ENCODE results near the gene SPATA7.

SPATA7 gene

DNA sequence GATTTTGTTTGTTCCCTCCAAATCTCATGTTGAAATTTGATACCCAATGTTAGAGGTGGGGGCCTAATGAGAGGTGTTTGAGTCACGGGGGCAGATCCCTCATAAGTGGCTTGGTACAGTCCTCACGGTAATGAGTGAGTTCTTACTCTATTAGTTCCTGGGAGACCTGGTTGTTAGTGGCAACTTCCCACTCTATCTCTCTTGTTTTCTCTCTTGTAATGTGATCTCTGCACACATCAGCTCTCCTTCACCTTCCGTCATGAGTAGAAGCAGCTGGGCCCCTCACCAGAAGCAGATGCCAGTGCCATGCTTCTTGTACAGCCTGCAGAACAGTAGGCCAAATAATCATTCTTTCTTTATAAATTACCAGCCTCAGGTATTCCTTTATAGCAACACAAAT, 32.8 kb upstream of the SPATA7 start:
- ChIA-PET CTCF (no interaction called here), POLR2A (no interaction called here)
- DNase-seq (ENCODE audit: extremely low spot score): no peak
- no peak for TF ChIP-seq PKNOX1 (IDR thresholded peaks at IDR 0.05)
- TF ChIP-seq FOXK2 (IDR thresholded peaks at IDR 0.05): no peak
- TF ChIP-seq FOXM1 (IDR thresholded peaks at IDR 0.05; ENCODE audit: borderline replicate concordance): no peak
- no peak for TF ChIP-seq LEF1 (IDR thresholded peaks at IDR 0.05; ENCODE audit: borderline replicate concordance)
- TF ChIP-seq NFRKB (IDR thresholded peaks at IDR 0.05): no peak
- no peak for TF ChIP-seq FOXA1 (IDR thresholded peaks at IDR 0.05)
- no peak for TF ChIP-seq SUZ12 (IDR thresholded peaks at IDR 0.05)
- no peak for TF ChIP-seq SP1 (IDR thresholded peaks at IDR 0.05)
- no peak for TF ChIP-seq BHLHE40 (IDR thresholded peaks at IDR 0.05; ENCODE audit: borderline replicate concordance)
- no peak for TF ChIP-seq HDGF (IDR thresholded peaks at IDR 0.05; ENCODE audit: borderline replicate concordance)
- no peak for TF ChIP-seq ARNT (IDR thresholded peaks at IDR 0.05)

- TF ChIP-seq SUZ12 (IDR thresholded peaks at IDR 0.05) (no peak), ARNT (IDR thresholded peaks at IDR 0.05) (no peak), FOXA1 (IDR thresholded peaks at IDR 0.05) (no peak), ZNF384 (IDR thresholded peaks at IDR 0.05) (no peak), LEF1 (IDR thresholded peaks at IDR 0.05; ENCODE audit: borderline replicate concordance) (no peak), TARDBP (IDR thresholded peaks at IDR 0.05) (no peak), FOXM1 (IDR thresholded peaks at IDR 0.05; ENCODE audit: borderline replicate concordance) (no peak), SP1 (IDR thresholded peaks at IDR 0.05) (no peak), HDGF (IDR thresholded peaks at IDR 0.05; ENCODE audit: borderline replicate concordance) (no peak), ELF4 (IDR thresholded peaks at IDR 0.05) (no peak), L3MBTL2 (conservative IDR thresholded peaks at IDR 0.05) (no peak), NFRKB (IDR thresholded peaks at IDR 0.05) (no peak), PKNOX1 (IDR thresholded peaks at IDR 0.05) (no peak), CTBP1 (IDR thresholded peaks at IDR 0.05; ENCODE audit: borderline replicate concordance) (no peak), BHLHE40 (IDR thresholded peaks at IDR 0.05; ENCODE audit: borderline replicate concordance) (no peak)
- CTCF ChIA-PET: no interaction called here
- POLR2A ChIA-PET: no interaction called here
Observed at GRCh38 chr14:88354358-88354757, 31.1 kb upstream of the SPATA7 start.

DNA sequence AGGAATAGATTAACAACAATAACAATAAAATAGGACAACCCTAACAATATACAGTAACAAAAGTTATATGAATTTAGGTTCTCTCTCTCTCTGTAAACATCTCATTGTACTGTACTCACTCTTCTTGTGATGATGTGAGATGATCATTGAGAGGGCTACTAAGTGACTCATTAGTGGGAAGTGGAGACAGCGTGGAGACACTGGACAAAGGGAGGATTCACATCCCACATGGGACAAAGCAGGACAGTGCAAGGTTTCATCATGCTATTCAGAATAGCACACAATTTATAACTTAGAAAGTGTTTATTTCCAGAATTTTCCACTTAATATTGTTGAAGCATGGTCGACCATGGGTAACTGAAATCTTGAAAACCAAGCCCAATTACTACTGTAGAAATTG, 26.0 kb upstream of the SPATA7 start:
- ChIA-PET POLR2A (no interaction called here), CTCF (interaction anchor here (0.6 kb wide), 1 partner anchor 142 kb away, joined by 5 read pairs; no protein-coding TSS in a partner anchor)
- DNase-seq (ENCODE audit: extremely low spot score): no peak
- no peak for TF ChIP-seq FOXM1 (IDR thresholded peaks at IDR 0.05; ENCODE audit: borderline replicate concordance)
- no peak for TF ChIP-seq HDGF (IDR thresholded peaks at IDR 0.05; ENCODE audit: borderline replicate concordance)

More at GRCh38 chr14:88354358-88354757, 31.1 kb upstream of the SPATA7 start:
- no peak for DNase-seq (ENCODE audit: extremely low spot score)

DNA sequence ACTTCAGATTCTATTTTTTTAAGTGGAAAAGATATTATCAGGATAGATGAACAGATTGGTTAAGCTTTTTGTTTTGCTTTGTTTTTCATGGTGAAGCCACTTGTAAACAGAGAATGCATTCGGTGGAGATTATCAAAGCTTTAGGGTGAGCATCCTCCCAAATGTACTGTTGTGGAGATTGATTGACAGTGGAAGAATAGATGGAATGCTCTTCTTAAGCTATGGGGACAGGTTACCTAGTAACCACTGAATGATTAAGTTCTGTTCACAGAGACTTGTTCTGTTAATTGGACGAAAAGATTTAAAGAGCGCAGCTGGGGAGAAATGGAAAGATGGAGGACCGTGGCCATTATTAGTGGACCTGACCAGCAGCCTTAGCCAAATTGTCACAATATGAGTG, 21.8 kb upstream of the SPATA7 start:
- no peak for DNase-seq (ENCODE audit: extremely low spot score)
- ChIA-PET CTCF (no interaction called here), POLR2A (interaction anchor here (1.0 kb wide), 1 partner anchor 21 kb away, joined by 3 read pairs; no protein-coding TSS in a partner anchor)
- TF ChIP-seq FOXM1 (IDR thresholded peaks at IDR 0.05; ENCODE audit: borderline replicate concordance) (no peak), ARNT (IDR thresholded peaks at IDR 0.05) (no peak), PKNOX1 (IDR thresholded peaks at IDR 0.05) (0 out of 2 replicates have a peak, but pooled peaks have one; percentile 5)

DNA sequence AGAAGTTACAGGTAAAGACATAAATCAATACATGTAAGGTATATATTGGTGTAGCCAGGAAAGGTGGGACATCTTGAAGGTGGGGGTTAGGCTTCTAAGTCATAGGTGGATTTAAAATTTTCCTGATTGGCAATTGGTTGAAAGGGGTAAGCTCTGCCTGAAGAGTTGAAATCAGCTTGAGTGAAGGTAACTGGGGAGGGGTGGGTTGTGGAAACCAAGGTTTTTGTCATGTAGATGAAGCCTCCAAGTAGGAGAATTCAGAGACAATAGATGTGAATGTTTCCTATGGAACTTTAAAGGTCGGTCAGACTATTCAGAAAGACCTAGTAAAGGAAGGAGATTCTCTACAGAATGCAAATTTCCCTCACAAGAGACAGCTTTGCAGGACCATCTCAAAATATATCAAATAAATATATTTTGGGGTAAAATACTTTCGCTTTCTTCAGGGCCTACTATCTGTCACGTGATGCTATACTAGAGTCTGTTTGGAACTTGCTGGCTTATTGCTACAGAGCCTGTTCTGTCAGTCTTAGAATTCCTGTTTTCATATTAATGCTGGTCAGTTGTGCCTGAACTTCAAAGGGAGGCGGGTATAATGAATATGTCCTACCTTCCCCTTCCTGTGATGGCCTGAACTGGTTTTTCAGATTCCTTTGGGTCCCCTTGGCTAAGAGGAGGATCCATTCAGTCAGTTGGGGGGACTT, 20.6 kb upstream of the SPATA7 start:
- DNase-seq (ENCODE audit: extremely low spot score): no peak
- no peak for TF ChIP-seq BHLHE40 (IDR thresholded peaks at IDR 0.05; ENCODE audit: borderline replicate concordance)
- no peak for TF ChIP-seq LEF1 (IDR thresholded peaks at IDR 0.05; ENCODE audit: borderline replicate concordance)
- TF ChIP-seq CTBP1 (IDR thresholded peaks at IDR 0.05; ENCODE audit: borderline replicate concordance): no peak
- POLR2A ChIA-PET: no interaction called here
- CTCF ChIA-PET: no interaction called here

GRCh38 chr14:88369496-88369895, 16.0 kb upstream of the SPATA7 start:
- DNase-seq (ENCODE audit: extremely low spot score): no peak
- TF ChIP-seq L3MBTL2 (conservative IDR thresholded peaks at IDR 0.05): no peak
- no peak for TF ChIP-seq SUZ12 (IDR thresholded peaks at IDR 0.05)
- no peak for TF ChIP-seq ELF4 (IDR thresholded peaks at IDR 0.05)
- TF ChIP-seq ZNF384 (IDR thresholded peaks at IDR 0.05): no peak
- TF ChIP-seq BHLHE40 (IDR thresholded peaks at IDR 0.05; ENCODE audit: borderline replicate concordance): no peak
- TF ChIP-seq FOXK2 (IDR thresholded peaks at IDR 0.05): no peak
- no peak for TF ChIP-seq LEF1 (IDR thresholded peaks at IDR 0.05; ENCODE audit: borderline replicate concordance)
- TF ChIP-seq TARDBP (IDR thresholded peaks at IDR 0.05): no peak
- no peak for TF ChIP-seq SP1 (IDR thresholded peaks at IDR 0.05)
- TF ChIP-seq CTBP1 (IDR thresholded peaks at IDR 0.05; ENCODE audit: borderline replicate concordance): no peak
- TF ChIP-seq NFRKB (IDR thresholded peaks at IDR 0.05): no peak
- TF ChIP-seq FOXA1 (IDR thresholded peaks at IDR 0.05): no peak
- no peak for TF ChIP-seq HDGF (IDR thresholded peaks at IDR 0.05; ENCODE audit: borderline replicate concordance)
- no peak for TF ChIP-seq ARNT (IDR thresholded peaks at IDR 0.05)
- no peak for TF ChIP-seq PKNOX1 (IDR thresholded peaks at IDR 0.05)
- no peak for TF ChIP-seq FOXM1 (IDR thresholded peaks at IDR 0.05; ENCODE audit: borderline replicate concordance)
- CTCF ChIA-PET: no interaction called here
- POLR2A ChIA-PET: no interaction called here
